ENCODE data around the gene CGB8.
"Not testable (repeated sequence)": the region's sequence is repeated elsewhere in the genome, so short reads cannot be mapped to it uniquely, and the experiment has no call there.

CGB8 gene

DNA sequence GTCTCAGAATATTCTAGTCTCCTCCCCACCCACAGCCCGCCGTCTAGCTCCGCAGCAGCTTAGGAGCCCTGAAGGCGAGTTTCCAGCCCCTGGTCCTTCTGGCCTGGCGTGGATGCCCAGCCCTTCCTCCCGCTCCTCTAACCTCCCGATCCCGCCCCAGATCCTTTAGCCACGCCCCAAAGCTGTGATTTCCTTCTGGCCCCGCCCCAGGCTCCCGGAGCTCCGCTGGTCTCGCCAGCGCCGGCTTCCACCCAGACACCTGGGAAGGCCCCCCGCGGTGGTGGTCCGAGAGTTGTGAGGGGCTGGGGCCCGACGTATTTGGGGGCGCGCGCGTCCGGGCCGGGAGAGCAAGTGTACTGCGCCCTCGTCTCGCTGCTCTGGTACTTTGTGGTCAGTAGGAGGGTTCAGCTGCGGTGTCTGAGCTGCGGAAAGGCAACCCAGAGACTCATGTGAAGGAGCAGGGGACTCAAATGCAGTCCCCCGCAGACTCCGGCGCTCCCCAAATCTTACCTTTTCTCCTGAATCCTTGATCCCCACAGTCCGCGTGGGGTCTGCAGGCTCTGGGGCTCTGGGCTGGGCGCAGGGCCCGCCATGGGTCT lies 8.8 kb upstream of the CGB8 start, which contains the start of gene CGB7:
CGB7 (minus strand) TSS at position 114 of the 599 bp plus-strand sequence. CDS start 2,374 bp downstream, outside the sequence.
- peak within 1 kb of the TSS; percentile 54 for H3K4me3 ChIP-seq (ENCODE audit: control insufficient read depth, low read depth, low read length)
- TF ChIP-seq CTCF (IDR thresholded peaks at IDR 0.05; ENCODE audit: control insufficient read depth, insufficient read depth, low read depth, low read length, missing control alignments): no peak
- DNase-seq (ENCODE audit: low read depth): no peak

GRCh38 chr19:49056902-49057596 lies 8.1 kb upstream of the CGB8 start:
- DNase-seq (ENCODE audit: low read depth): not testable (repeated sequence)
- peak overlapping the region; percentile 54 for H3K4me3 ChIP-seq (ENCODE audit: control insufficient read depth, low read depth, low read length)

DNA sequence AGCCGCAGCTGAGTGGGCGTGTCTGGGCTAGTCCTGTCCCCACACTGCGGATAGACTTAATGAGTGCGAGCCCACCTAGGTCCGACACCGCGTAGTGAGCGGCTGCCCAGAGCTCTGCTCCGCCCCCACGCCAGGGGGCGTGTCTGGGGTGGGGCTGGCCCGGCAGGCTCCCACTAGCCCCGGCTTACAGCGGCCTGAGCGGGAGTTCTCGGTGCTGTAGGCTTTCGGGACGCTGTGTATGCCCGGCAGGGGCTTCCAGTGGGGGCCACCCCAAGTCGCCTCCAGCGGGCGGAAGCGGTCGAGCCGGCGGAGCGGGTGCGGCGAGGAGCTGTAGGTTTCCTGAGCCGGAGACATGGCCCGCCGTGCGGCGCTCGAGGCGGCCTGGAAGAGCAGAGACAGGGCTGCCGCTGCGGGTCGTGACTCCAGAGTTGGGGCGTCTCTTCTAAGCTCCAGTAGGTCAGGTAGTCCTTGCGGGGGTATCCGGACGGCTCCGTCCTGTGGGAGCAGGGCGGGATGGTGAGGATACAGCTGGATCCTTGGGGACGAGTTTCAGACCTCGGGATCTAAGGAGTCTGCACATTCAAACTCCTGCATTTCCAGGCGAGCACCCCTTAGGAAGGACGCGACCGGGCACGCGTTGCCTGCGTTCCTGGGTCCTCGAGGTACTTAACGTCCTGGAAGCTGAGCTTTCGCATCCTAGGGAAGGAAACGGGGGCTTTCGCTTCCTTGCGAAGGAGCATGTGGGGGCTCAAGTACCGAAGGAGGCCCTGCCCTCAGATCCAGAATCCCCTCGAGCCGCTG lies 7.4 kb upstream of the CGB8 start:
- peak; percentile 26 for TF ChIP-seq CTCF (IDR thresholded peaks at IDR 0.05; ENCODE audit: control insufficient read depth, insufficient read depth, low read depth, low read length, missing control alignments)
- DNase-seq (ENCODE audit: low read depth): no peak

GRCh38 chr19:49050376-49051033 lies 1.6 kb upstream of the CGB8 start:
- not testable (repeated sequence) for H3K4me3 ChIP-seq (ENCODE audit: control insufficient read depth, low read depth, low read length); DNase-seq (ENCODE audit: low read depth)

More for the DNA sequence above, 7.4 kb upstream of the CGB8 start:
- H3K4me3 ChIP-seq (ENCODE audit: control insufficient read depth, low read depth, low read length): peak overlapping the region; percentile 54

GRCh38 chr19:49049834-49050233 lies 923 bp upstream of the CGB8 start:
- H3K4me3 ChIP-seq (ENCODE audit: control insufficient read depth, low read depth, low read length); DNase-seq (ENCODE audit: low read depth): not testable (repeated sequence)

- not testable (repeated sequence) for H3K4me3 ChIP-seq (ENCODE audit: control insufficient read depth, low read depth, low read length); DNase-seq (ENCODE audit: low read depth)
These were observed 5.4 kb downstream of the CGB8 start, which contains the start of gene CGB5 for GRCh38 chr19:49043548-49043947. TSS of gene CGB5 (plus strand) at chr19:49043848. CDS start at chr19:49044210, 362 bp downstream.

- DNase-seq (ENCODE audit: low read depth); H3K4me3 ChIP-seq (ENCODE audit: control insufficient read depth, low read depth, low read length): not testable (repeated sequence)
These were observed 6.2 kb downstream of the CGB8 start for GRCh38 chr19:49042666-49043065.

DNA sequence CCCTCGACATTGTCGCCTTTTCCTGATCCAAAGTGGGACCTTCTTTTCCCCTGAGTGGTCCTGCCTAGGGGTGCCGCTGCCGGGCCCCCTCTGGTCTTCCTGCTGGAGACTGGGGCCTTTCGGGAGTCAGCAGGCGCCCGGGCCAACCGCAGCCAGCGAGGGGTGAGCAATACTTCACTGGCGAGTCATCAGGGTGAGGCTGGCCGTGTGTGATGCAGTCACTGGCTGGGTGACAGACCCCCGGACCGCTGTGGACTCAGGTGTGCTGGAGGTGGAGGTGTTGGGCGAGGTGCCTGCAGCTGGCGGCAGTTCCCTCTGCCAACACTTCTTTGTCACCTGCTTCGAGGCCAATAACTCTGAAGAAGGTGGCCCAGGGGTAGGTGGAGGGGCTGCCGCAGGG lies 6.7 kb downstream of the CGB8 start:
- TF ChIP-seq CTCF (IDR thresholded peaks at IDR 0.05; ENCODE audit: control insufficient read depth, insufficient read depth, low read depth, low read length, missing control alignments): no peak
- DNase-seq (ENCODE audit: low read depth): no peak
- no peak overlapping the region for H3K4me3 ChIP-seq (ENCODE audit: control insufficient read depth, low read depth, low read length)

- H3K4me3 ChIP-seq (ENCODE audit: control insufficient read depth, low read depth, low read length); DNase-seq (ENCODE audit: low read depth): not testable (repeated sequence)
These were observed 9.2 kb downstream of the CGB8 start for GRCh38 chr19:49039736-49040135.

- not testable (repeated sequence) for DNase-seq (ENCODE audit: low read depth); H3K4me3 ChIP-seq (ENCODE audit: control insufficient read depth, low read depth, low read length)
These were observed 10.2 kb downstream of the CGB8 start for GRCh38 chr19:49038557-49039276.

DNA sequence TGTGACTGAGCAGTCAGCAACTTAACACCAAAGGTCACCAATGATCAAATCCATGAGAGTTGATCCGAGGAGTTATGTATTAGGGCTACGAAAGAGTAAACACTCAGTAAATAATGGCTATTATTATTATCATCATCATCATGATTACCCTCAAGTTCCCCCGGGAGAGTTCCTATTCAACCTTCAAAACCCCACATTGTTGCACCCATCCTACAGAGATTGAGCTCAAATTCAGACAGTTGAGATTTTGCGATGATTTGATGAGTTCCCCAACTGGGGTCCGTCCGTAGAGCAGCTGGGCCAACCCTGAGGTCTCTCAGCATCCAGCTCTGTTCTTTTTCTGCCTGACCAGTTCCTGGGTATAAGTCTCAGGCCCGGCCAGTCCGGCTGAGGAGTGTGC lies 10.8 kb downstream of the CGB8 start:
- DNase-seq (ENCODE audit: low read depth); H3K4me3 ChIP-seq (ENCODE audit: control insufficient read depth, low read depth, low read length): not testable (repeated sequence)
